Stimulated activated CD8-positive, alpha-beta memory T cell treated with anti-CD3 and anti-CD28 coated beads, Interleukin-4, amount 100 ng/mL, for 1 hour (primary cell): Measurements from ENCODE around the gene EDIL3.
"Not testable (repeated sequence)": the region's sequence is repeated elsewhere in the genome, so short reads cannot be mapped to it uniquely, and the experiment has no call there.

Source experiments
- DNase-seq, 2 donors: peaks; one replicate each; pipeline ENCODE4 v3.0.0-alpha.2; 2020; ENCODE audit warnings: low read depth in 2 of 2, low spot score in 1 of 2

Gene EDIL3

DNA sequence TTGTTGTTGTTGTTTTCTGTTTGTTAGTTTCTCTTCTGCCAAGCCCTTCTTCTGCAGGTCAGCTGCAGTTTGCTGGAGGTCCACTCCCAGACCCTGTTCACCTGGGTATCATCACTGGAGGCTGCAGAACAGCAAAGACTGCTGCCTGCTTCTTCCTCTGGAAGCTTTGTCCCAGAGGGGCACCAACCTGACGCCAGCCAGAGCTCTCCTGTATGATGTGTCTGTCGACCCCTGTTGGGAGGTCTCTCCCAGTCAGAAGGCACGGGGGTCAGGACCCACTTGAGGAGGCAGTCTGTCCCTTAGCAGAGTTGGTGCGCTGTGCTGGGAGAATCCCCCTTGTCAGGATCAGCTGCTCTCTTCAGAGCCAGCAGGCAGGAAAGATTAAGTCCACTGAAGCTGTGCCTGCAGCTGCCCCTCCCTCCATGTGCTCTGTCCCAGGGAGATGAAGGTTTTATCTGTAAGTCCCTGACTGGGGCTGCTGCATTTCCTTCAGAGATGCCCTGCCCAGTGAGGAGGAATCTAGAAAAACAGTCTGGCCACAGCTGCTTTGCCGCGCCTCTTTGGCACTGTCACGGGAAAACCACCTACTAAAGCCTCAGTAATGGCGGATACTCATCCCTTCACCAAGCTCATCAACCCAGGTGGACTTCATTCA is 299.2 kb downstream of the EDIL3 start:
- DNase-seq, result no peak

- no peak for DNase-seq
These were observed 303.8 kb downstream of the EDIL3 start for GRCh38 chr5:84080908-84081307.

DNA sequence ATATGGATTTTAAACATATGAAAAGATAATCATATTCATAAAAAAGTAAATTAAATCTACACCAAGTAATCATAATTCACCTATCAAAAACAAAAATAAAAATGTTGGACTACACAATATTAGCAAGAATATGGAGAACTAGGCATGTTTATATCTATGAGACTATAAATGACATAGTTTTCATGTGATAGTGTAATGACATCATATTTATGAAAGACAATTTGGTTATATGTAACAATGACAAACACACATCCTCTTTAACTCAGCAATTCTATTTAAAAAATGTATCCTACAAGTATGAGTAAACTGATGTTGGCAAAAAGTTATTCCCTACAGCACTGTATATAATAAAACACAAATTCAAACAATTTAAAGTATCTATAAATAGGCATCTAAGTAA is 312.3 kb downstream of the EDIL3 start:
- no peak for DNase-seq

GRCh38 chr5:84069608-84070179 is 315.0 kb downstream of the EDIL3 start:
- no peak for DNase-seq

- DNase-seq, result no peak
These were observed 321.6 kb downstream of the EDIL3 start for GRCh38 chr5:84063041-84063440.

DNA sequence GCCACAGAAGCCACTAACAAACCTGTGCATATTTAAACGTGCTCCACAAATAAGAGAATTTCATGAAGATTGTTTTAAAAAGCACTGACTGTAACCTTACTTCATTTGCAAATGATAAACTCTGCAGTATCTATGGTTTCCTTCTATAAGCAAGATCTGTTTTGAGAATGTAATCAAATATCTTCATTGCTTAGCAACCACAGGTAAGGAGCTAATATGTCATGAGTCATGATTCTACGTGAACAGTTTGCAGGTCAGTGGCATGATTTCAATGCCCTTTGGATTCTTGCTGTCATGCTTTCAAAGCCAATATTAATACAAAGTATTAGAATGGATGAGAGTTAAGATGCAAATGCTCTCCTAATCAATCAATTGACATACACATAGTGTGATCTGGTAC is 325.0 kb downstream of the EDIL3 start:
- DNase-seq, result no peak

DNA sequence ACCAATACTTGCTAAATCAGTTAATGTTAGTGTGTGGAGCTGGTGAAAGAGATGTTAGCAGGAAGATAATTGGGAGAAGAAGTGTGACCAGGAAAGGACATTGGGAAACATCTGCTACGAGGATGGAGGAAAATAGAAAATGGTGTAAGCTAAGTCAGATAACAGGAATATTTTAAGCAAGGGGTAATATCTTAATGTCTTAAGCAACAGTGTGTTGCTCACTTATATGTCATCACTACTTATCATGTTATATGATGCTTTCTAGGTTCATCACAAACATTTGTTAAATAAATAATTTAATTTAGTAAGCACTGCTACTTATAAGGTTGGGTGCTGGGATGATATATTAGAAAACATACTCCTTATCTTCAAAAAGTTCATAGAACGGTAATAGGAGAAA is 326.1 kb downstream of the EDIL3 start:
- DNase-seq, result no peak

DNA sequence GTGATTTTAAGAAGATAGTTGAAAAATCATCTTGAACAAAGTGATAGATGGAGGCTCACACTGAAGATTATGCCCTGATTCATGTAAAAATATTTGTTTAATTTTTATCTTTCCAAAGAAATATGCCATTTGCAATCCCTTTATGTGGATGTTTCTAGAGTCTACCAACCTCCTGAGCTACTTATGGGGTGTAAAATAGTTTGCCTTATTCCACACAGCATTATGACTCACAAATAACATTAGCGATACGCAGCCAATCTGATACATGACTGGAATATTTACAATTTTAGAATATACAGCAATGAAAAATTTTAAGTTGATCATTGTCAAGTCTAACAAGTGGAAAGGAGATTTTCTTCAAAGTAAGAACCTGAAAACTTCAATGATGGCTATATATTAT is 327.5 kb downstream of the EDIL3 start:
- no peak for DNase-seq

- no peak for DNase-seq
These were observed 338.7 kb downstream of the EDIL3 start for GRCh38 chr5:84045964-84046363.

DNA sequence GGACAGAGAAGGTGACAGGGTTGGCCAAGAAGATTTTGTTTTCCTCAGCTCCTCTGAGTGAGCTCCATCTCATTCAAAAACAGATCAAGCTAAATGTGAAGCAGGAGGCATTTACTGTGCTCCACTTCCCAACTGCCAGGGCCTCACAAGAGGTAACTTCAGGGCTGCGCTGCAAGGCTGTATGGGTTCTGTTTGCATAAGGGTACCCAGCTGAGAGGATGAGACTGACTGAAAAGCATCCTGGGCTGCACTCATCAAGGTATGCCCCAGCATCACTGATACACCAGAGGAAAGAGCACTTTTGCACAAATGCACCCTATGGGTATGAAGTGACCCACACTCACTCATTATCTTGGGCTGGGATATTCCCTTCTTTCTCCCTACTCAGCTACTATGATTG is 347.8 kb downstream of the EDIL3 start:
- DNase-seq, result no peak

- DNase-seq, result no peak
These were observed 352.4 kb downstream of the EDIL3 start for GRCh38 chr5:84032324-84032723.

- no peak for DNase-seq
These were observed 356.6 kb downstream of the EDIL3 start for GRCh38 chr5:84028093-84028492.

DNA sequence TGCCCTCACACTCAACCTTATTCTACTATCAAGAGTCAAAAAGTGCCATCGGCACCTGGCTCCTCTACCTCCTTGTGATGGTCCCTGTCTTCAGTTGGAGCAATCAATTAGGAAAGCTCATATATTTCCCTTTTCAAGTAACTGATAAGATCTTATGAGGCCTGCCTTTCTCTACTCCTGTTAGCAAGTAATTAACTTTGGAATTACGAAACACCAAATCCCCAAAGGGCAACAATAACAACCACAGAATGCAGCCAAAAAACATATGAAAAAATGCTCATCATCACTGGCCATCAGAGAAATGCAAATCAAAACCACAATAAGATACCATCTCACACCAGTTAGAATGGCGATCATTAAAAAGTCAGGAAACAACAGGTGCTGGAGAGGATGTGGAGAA is 366.2 kb downstream of the EDIL3 start:
- not testable (repeated sequence) for DNase-seq

- no peak for DNase-seq
These were observed 367.0 kb downstream of the EDIL3 start for GRCh38 chr5:84017523-84018172.

- DNase-seq, result no peak
These were observed 368.6 kb downstream of the EDIL3 start for GRCh38 chr5:84016085-84016484.

GRCh38 chr5:84014966-84015365 is 369.7 kb downstream of the EDIL3 start:
- no peak for DNase-seq

GRCh38 chr5:83993803-83994202 is 390.9 kb downstream of the EDIL3 start:
- no peak for DNase-seq

DNA sequence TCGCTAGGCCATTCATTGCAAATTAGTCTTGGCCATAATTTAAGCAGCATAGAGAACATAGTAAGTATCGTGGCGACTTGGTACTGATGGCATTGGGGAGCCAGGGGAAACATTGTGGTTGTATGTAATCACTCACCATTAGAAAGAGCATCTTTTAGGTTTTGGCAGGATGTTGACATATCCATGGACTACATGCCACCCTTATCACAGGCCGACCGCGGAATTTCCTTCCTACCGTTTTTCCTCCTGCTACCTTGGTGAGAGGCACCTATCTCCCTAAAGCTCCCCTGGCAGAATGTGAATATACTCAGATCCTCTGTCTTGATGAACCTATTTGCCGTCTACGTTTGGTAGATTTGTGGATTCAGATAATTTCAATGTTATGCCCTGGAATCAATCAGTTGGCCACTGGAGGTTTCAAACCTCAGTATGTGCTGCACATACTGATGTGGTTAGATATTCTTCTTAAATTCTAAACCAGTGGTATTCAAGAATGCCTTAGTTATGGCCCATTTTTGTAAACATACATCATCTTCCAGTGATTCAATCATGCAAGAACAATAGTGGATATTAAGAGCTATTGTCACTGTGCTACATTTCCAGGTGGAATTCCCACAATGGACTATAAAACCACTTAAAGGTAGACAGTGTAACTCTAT is 393.0 kb downstream of the EDIL3 start:
- DNase-seq, result no peak

GRCh38 chr5:83988293-83988685 is 396.4 kb downstream of the EDIL3 start:
- no peak for DNase-seq

- no peak for DNase-seq
These were observed 397.0 kb downstream of the EDIL3 start for GRCh38 chr5:83987513-83988292.

- no peak for DNase-seq
These were observed 400.8 kb downstream of the EDIL3 start for GRCh38 chr5:83983852-83984251.
